Glomerular visceral epithelial cell (primary cell): ENCODE data around the gene ALOX5AP.

Experiments used
- DNase-seq: peaks from one replicate; pipeline ENCODE4 v3.0.0-alpha.2; 2016; ENCODE audit errors: extremely low spot score

The ALOX5AP gene

GRCh38 chr13:30735025-30735871 is at the start of gene ALOX5AP:
ALOX5AP (plus strand) TSS chr13:30735543; CDS start chr13:30735606, 63 bp downstream.
- DNase-seq, result peak; percentile 24

- no peak for DNase-seq
Observed at GRCh38 chr13:30685987-30686386, 49.4 kb upstream of the ALOX5AP start.

DNA sequence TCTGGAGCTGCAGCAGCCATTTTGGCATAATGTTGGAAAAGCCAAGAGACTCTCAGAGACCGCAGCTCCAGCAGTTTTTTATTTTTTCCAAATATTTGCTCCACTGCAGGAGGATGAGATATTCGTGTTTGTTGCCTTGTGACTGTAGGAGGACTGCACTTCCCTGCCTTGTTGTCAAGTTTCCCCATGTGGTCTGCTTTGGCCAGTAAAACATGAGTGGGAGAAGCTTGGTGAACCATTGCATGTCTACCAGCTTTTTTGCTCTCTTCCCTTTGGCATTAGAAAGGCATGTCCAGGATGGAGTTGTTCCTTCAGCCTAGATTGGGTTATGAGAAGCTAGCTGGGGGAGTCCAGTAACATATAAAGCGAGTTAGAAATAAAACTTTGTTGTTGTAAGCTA is 47.7 kb upstream of the ALOX5AP start:
- DNase-seq, result no peak

GRCh38 chr13:30689752-30690151 is 45.6 kb upstream of the ALOX5AP start:
- no peak for DNase-seq

- DNase-seq, result peak; percentile 58
Observed at GRCh38 chr13:30690282-30691188, 44.8 kb upstream of the ALOX5AP start.

GRCh38 chr13:30692113-30692512 is 43.2 kb upstream of the ALOX5AP start:
- no peak for DNase-seq

DNA sequence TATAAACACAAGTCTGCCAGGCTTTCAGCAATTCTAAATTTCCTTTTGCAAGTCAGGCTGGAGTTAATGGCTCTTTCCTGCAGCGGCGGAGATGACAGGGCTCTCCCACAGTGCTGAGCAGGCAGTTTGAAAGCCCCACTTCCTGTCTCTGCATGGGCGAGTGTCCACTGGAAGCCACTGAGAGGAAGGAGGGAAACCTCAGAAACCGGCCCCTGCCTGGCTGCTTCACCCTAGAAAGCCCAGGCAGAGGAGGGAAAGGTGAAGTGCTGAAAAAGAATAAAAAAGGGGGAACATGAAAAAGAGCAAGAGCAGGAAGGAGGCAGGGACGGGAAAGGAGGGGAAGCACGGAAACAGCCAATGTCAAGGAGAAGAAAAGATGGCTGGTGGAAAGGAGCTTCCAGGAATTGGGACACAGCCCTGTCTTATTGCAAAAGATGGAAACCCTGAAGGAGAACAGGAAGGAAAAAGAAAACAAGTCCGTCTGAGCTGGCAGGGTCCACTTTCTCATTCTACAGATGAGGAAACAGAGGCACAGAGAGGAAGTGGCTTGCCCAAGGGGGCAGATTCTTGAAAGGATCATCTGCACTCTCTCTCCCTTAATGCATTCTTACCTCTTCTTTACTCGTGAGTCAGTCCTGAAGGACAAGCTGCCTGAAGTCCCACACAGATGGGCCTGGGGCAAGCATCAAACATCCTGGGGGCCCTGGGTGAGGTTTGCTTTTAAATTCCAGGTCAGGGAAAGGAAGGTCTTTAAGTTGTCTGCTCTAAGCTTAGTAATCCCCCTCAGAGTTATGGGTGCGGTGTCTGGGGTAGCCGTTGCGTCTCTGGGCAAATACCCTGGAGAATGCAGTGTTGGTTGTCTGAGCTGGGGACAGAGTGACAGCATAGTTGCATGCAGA is 38.8 kb upstream of the ALOX5AP start:
- DNase-seq, result peak; percentile 48

DNA sequence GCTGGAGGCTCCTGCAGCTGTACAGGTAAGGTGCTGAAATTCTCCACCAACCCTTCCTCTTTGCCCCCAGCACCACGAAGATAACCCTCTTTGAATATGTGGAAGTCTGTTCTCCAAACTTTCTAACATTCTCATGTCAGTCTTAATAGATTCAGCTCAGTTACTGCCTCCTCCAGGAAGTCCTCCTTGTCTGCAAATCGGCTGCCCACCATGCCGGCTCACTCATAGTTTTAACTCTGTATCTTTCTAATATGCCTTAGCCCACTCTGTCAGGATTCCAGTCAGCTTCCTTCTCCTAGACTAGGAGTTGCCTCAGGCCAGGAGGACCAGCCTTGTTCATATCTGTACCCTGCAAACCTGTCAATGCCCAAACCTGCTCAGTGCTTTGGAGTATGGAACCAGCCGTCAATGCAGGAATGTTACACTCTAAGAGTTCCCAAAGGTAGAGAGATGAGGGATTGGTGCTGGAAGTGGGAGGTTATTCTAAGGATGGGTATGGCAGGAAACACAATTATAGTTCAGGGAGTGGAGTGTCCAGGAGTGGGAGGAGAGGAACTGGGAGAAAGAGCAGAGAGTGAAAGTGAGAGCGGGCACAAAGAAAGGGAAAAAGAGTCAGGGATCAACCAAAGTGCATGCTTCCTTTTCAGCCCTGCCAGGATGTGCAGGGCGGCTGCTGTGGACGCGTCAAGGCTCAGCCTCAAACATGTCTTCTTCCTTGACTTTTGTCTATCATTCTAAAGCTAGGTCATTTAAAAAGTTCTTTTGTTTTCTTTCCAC is 38.0 kb upstream of the ALOX5AP start:
- DNase-seq, result no peak

GRCh38 chr13:30697996-30698401 is 37.3 kb upstream of the ALOX5AP start:
- DNase-seq, result no peak

DNA sequence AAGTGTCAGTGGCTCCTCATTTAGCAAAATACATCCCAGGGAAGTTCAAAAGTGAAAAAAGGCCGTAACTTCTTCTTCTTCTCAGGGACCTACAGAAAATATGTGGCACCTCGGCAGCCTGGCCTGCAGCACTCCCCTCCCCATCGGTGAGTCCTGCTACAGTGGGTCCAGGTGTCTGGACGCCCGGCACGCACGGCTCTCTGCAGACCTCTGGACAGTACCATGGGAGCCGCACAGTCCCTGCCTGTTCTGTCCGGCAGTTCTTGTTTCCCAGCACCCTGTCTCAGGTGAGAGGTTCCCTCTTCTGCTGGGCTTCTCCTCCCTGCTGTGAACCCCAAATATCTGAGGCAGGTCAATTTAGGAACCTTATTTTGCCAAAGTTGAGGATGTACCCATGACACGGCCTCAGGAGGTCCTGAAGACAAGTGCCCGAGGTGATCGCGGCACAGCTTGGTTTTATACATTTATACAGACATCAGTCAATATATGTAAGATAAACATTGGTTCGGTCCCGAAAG is 36.8 kb upstream of the ALOX5AP start:
- DNase-seq, result no peak

DNA sequence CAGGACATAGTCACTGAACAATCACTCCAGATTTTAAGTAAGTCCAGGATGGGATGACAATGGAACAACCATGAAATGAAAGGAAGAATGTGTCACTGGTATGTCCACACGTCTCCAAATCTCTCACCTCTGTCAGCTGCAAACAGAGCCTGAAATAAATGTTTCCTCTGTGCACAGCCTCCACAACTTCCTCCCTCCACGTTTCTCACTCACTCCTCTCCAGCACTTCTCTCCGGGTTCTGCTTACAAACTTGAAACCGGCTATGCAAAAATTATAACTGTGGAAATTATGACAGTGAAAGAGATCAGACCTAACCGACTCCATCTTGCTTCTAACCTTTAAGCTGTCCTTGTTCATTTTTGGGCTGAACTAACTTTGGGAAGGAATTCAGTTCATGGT is 35.0 kb upstream of the ALOX5AP start:
- DNase-seq, result no peak

GRCh38 chr13:30702006-30702405 is 33.3 kb upstream of the ALOX5AP start:
- DNase-seq, result no peak

GRCh38 chr13:30704596-30704995 is 30.7 kb upstream of the ALOX5AP start:
- no peak for DNase-seq

DNA sequence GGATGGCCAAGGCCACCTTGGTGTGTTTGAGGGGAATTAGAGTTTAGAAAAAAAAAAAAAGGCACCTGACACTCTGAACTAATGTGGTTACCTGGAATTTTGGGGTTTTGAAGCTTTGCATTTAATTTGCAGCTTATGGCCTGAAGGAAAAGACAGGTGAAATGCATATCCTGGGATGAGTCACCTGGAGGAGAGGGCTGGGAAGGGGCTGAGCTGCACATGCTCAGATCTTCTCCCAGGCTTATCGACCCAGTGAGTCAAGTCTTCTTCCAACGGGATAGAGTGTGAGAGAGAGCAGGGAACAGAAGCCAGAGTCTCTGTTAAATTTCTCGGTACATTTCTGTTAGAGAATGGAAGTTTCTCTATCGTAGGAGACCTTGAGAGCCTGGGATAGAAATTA is 29.7 kb upstream of the ALOX5AP start:
- no peak for DNase-seq

DNA sequence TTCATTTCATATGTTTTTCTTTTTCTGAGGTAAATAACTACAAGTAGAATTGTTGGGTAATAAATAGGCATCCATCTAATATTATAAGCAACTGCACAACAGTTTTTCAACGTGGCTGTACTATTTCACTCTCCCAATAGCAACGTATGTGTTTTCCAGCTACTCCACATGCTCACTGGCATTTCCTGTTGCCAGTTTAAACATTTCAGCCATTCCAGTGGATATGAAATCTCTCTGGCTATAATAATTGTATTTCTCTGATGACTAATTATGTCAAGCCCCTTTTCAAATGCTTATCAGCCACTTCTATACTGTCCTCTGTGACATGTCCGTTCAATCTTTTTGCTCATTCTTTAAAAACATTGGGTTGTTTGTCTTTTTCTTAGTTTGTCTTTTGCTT is 26.8 kb upstream of the ALOX5AP start:
- no peak for DNase-seq

- no peak for DNase-seq
Observed at GRCh38 chr13:30710442-30710841, 24.9 kb upstream of the ALOX5AP start.

DNA sequence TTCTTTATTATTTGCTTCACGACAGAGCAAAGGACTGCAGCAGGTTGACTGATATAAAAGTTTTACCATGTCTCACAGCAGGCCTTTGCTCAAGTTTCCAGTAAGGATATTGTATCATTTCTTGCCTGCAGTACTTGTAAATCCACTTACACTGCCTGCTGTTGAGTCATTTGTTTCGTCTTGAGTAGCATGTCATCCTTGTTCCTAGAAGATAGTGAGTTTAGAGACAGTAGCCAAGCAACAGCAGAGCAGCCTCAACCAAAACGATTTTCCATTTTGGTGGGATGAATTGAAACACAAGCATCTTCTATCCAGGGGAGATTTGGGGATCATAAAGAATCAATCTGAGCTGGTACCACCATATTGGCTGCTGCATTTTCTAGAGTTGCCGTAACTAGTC is 24.0 kb upstream of the ALOX5AP start:
- DNase-seq, result no peak

DNA sequence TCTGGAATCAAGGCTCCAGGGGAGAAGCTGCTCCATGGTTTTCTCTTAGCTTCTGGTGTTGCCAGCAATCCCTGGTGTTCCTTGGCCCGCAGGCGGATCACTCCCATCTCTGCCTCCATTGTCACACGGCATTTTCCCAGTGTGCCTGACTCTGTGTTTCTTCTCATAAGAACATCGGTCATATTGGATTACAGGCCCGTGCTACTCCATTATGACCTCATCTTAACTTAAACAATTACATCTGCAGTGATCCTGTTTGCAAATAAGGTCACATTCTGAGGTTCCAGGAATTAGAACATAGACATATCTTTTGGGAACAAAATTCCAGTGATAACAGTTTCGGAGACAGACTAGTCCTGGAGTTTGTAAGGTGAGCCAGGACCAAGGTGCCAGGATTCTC is 23.5 kb upstream of the ALOX5AP start:
- no peak for DNase-seq

GRCh38 chr13:30712536-30713532 is 22.5 kb upstream of the ALOX5AP start:
- DNase-seq, result no peak
